Stimulated activated CD4-positive, alpha-beta T cell treated with anti-CD3 and anti-CD28 coated beads, Interleukin-12 subunit alpha, Interleukin-12 subunit beta, amount 100 ng/mL, for 24 hours (primary cell): Measurements from ENCODE around the gene LAMB4.

Source experiments
- DNase-seq, 2 experiments: peaks; one replicate each; pipeline ENCODE4 v3.0.0-alpha.2; 2020; ENCODE audit warnings: low read depth in 2 of 2

The LAMB4 gene

GRCh38 chr7:107995184-107996071 lies 134.7 kb downstream of the LAMB4 start:
- DNase-seq, result no peak

- DNase-seq, result no peak
Measured at GRCh38 chr7:107994421-107995030, 135.6 kb downstream of the LAMB4 start.

- DNase-seq, result no peak
Measured at GRCh38 chr7:107993891-107994291, 136.3 kb downstream of the LAMB4 start.

GRCh38 chr7:107989618-107990373 lies 140.4 kb downstream of the LAMB4 start:
- no peak for DNase-seq

GRCh38 chr7:107982918-107983389 lies 147.2 kb downstream of the LAMB4 start:
- no peak for DNase-seq

- DNase-seq, result no peak
Measured at GRCh38 chr7:107982042-107982840, 147.9 kb downstream of the LAMB4 start.

- DNase-seq, result no peak
Measured at GRCh38 chr7:107981466-107981865, 148.7 kb downstream of the LAMB4 start.

- no peak for DNase-seq
Measured at GRCh38 chr7:107980671-107981190, 149.4 kb downstream of the LAMB4 start.

GRCh38 chr7:107980171-107980570 lies 150.0 kb downstream of the LAMB4 start:
- DNase-seq, result no peak

GRCh38 chr7:107978815-107979408 lies 151.2 kb downstream of the LAMB4 start:
- DNase-seq, result no peak

- no peak for DNase-seq
Measured at GRCh38 chr7:107977048-107977447, 153.1 kb downstream of the LAMB4 start.

- DNase-seq, result no peak
Measured at GRCh38 chr7:107976620-107977019, 153.5 kb downstream of the LAMB4 start.

GRCh38 chr7:107975394-107976013 lies 154.7 kb downstream of the LAMB4 start:
- no peak for DNase-seq

- DNase-seq, result no peak
Measured at GRCh38 chr7:107973861-107974260, 156.3 kb downstream of the LAMB4 start.
